Vagina (tissue), 2 donors: ENCODE measurements around the gene SLC25A25. TPM values are rescaled to one million over a fixed set of nuclear protein-coding genes. Genes with fewer than 3 reads are reported as not detected.

Source experiments
- DNase-seq, 2 donors: peaks; one replicate each; pipeline ENCODE4 v3.0.0-alpha.2; 2017; ENCODE audit errors: extremely low spot score in 2 of 2
- H3K27ac ChIP-seq: fragments of 200-600 bp; sonication (generic); one replicate; pipeline ENCODE4 v1.5.1; 2019
- H3K27me3 ChIP-seq: fragments of 200-600 bp; sonication (generic); one replicate; pipeline ENCODE4 v1.5.1; 2019
- H3K36me3 ChIP-seq, 2 donors: fragments of 200-600 bp; sonication (generic); one replicate each; pipeline ENCODE4 v1.5.1; 2017 to 2019
- H3K4me1 ChIP-seq: fragments of 200-600 bp; sonication (generic); one replicate; pipeline ENCODE4 v1.5.1; 2019
- H3K4me3 ChIP-seq, 2 donors: fragments of 200-600 bp; sonication (generic); 1 replicate in 1 of 2; 2 replicates in 1 of 2; pipeline ENCODE4 v1.5.1; 2016 to 2019
- H3K9me3 ChIP-seq: fragments of 200-600 bp; sonication (generic); one replicate; pipeline ENCODE4 v1.5.1; 2019
- CTCF ChIP-seq, 3 experiments: fragments of 450-650 bp in 2 of 3; fragments of 200-600 bp in 1 of 3; sonication (generic) in 1 of 3; IDR thresholded peaks; one replicate each; pipeline ENCODE4 v1.5.1; 2017 to 2019; ENCODE audit warnings: antibody characterized with exemption in 3 of 3, mild to moderate bottlenecking in 2 of 3, moderate library complexity in 2 of 3
- POLR2A ChIP-seq, 2 donors: fragments of 450-650 bp; IDR thresholded peaks; one replicate each; pipeline ENCODE4 v1.6.1; 2017; ENCODE audit warnings: antibody characterized with exemption in 2 of 2, mild to moderate bottlenecking in 2 of 2, moderate library complexity in 2 of 2
- POLR2AphosphoS5 ChIP-seq, 2 donors: sonication (generic); formaldehyde crosslinking; IDR thresholded peaks; one replicate each; pipeline ENCODE4 v1.9.0; 2017; ENCODE audit warnings: antibody characterized with exemption in 2 of 2, mild to moderate bottlenecking in 2 of 2, low read depth in 1 of 2; ENCODE audit not compliant: insufficient read depth in 1 of 2
- intact Hi-C: fragments of 100-400 bp; cut with DNase I; formaldehyde crosslinking; loops from one replicate; pipeline ENCODE4 v1.15.1; 2023
- total RNA-seq: library from RNA; depleted of rRNA; stranded (reverse); fragments of >200 nt; gene quantifications from one replicate; pipeline ENCODE4 v1.2.3, GENCODE V29; 2016

SLC25A25 gene
- total RNA-seq, 1 donor from 2014 or later = 44.4 TPM

GRCh38 chr9:128136816-128137793 is 69.1 kb downstream of the SLC25A25 start:
- TF ChIP-seq CTCF (IDR thresholded peaks at IDR 0.05) (no peak), POLR2AphosphoS5 (IDR thresholded peaks at IDR 0.05; ENCODE audit: insufficient read depth in 1 of 2, low read depth in 1 of 2) (no peak), POLR2A (IDR thresholded peaks at IDR 0.05) (no peak)
- no peak overlapping the region for H3K27ac ChIP-seq
- DNase-seq = no peak

DNA sequence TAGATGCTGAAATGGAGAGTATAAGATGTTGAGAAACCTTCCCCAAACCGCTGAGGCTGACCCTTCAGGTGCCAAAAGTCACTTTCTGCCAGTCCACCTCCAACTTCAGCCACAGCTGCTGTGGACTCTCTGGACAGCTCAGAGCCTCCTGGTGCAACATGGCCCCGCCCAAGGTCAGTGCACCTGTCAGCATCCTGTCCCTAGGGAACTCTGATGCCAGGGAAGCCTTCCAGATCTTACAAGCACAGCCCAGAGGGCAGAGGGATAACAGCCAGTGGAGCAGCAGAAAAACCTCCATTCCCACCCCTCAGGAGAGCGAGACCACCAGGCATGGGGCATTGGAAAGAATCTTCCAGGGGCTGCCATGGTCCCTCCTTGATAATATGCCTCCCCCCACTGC is 70.0 kb downstream of the SLC25A25 start:
- no peaks in the 10 kb centered on the region for H3K9me3 ChIP-seq
- DNase-seq = no peak
- TF ChIP-seq POLR2AphosphoS5 (IDR thresholded peaks at IDR 0.05; ENCODE audit: insufficient read depth in 1 of 2, low read depth in 1 of 2) = no peak
- no peaks in the 10 kb centered on the region for H3K4me1 ChIP-seq
- intact Hi-C loops = no loop called here
- no peak overlapping the region for H3K27ac ChIP-seq
- H3K4me3 ChIP-seq = no peak overlapping the region
- H3K36me3 ChIP-seq = no peaks in the 10 kb centered on the region
- no peaks in the 10 kb centered on the region for H3K27me3 ChIP-seq

More at GRCh38 chr9:128136816-128137793, 69.1 kb downstream of the SLC25A25 start:
- Histone ChIP-seq H3K4me3 (no peak overlapping the region), H3K27me3 (no peaks in the 10 kb centered on the region), H3K9me3 (no peaks in the 10 kb centered on the region), H3K4me1 (no peaks in the 10 kb centered on the region), H3K36me3 (no peaks in the 10 kb centered on the region)
- intact Hi-C loops = no loop called here

DNA sequence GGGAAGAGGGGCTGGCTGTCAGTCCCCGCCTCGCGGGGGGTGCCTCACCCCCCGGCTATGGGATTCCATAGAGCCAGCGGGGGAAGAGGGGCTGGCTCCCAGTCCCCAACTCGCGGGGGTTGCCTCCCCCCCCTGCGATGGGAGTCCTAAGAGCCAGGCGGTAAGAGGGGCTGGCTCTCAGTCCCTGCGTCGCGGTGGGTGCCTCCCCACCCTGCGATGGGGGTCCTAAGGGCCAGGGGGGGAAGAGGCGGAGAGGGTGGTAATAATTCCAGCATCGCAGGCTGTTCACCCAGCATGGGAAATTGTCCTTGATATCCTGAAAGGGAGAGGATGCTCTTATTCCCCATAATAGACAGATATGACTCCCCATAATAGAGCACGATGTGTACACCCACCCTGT is 71.6 kb downstream of the SLC25A25 start:
- Histone ChIP-seq H3K9me3 (no peaks in the 10 kb centered on the region), H3K27me3 (no peaks in the 10 kb centered on the region), H3K36me3 (no peaks in the 10 kb centered on the region), H3K27ac (no peak overlapping the region), H3K4me3 (no peak overlapping the region), H3K4me1 (no peaks in the 10 kb centered on the region)
- no peak for TF ChIP-seq CTCF (IDR thresholded peaks at IDR 0.05)
- no peak for TF ChIP-seq POLR2AphosphoS5 (IDR thresholded peaks at IDR 0.05; ENCODE audit: insufficient read depth in 1 of 2, low read depth in 1 of 2)
- TF ChIP-seq POLR2A (IDR thresholded peaks at IDR 0.05) = no peak
- intact Hi-C loops = no loop called here
- no peak for DNase-seq

GRCh38 chr9:128141604-128142003 is 73.6 kb downstream of the SLC25A25 start:
- TF ChIP-seq POLR2A (IDR thresholded peaks at IDR 0.05) (no peak), POLR2AphosphoS5 (IDR thresholded peaks at IDR 0.05; ENCODE audit: insufficient read depth in 1 of 2, low read depth in 1 of 2) (no peak), CTCF (IDR thresholded peaks at IDR 0.05) (no peak)
- no peak for DNase-seq
- Histone ChIP-seq H3K9me3 (no peaks in the 10 kb centered on the region), H3K27ac (no peak overlapping the region), H3K4me3 (no peak overlapping the region), H3K4me1 (peaks cover 4% of the 10 kb centered on the region), H3K27me3 (no peaks in the 10 kb centered on the region), H3K36me3 (no peaks in the 10 kb centered on the region)
- intact Hi-C loops = no loop called here

GRCh38 chr9:128142061-128142460 is 74.0 kb downstream of the SLC25A25 start:
- Histone ChIP-seq H3K9me3 (no peaks in the 10 kb centered on the region), H3K4me3 (no peak overlapping the region), H3K27me3 (no peaks in the 10 kb centered on the region), H3K27ac (no peak overlapping the region), H3K4me1 (peaks cover 4% of the 10 kb centered on the region), H3K36me3 (no peaks in the 10 kb centered on the region)
- intact Hi-C loops = no loop called here
- DNase-seq = no peak
- no peak for TF ChIP-seq POLR2AphosphoS5 (IDR thresholded peaks at IDR 0.05; ENCODE audit: insufficient read depth in 1 of 2, low read depth in 1 of 2)

GRCh38 chr9:128142596-128142995 is 74.6 kb downstream of the SLC25A25 start:
- no peak overlapping the region for H3K27ac ChIP-seq
- no peaks in the 10 kb centered on the region for H3K36me3 ChIP-seq
- DNase-seq = no peak
- H3K4me3 ChIP-seq = no peak overlapping the region
- intact Hi-C loops = no loop called here
- TF ChIP-seq POLR2A (IDR thresholded peaks at IDR 0.05) (no peak), POLR2AphosphoS5 (IDR thresholded peaks at IDR 0.05; ENCODE audit: insufficient read depth in 1 of 2, low read depth in 1 of 2) (no peak), CTCF (IDR thresholded peaks at IDR 0.05) (no peak)
- no peaks in the 10 kb centered on the region for H3K9me3 ChIP-seq
- H3K27me3 ChIP-seq = no peaks in the 10 kb centered on the region
- H3K4me1 ChIP-seq = peaks cover 4% of the 10 kb centered on the region
